Tibial nerve (tissue), 3 donors: ENCODE data around the gene MAP1B.
"Not testable (repeated sequence)": the region's sequence is repeated elsewhere in the genome, so short reads cannot be mapped to it uniquely, and the experiment has no call there.

ENCODE experiments used
- POLR2A ChIP-seq, 2 donors: fragments of 450-650 bp; IDR thresholded peaks; one replicate each; pipeline ENCODE4 v1.6.1; 2017; ENCODE audit warnings: antibody characterized with exemption in 2 of 2, mild to moderate bottlenecking in 2 of 2, moderate library complexity in 2 of 2
- TF ChIP-seq, protein P1 (sequence below), 5 experiments: fragments of 200-600 bp in 3 of 5; fragments of 450-650 bp in 2 of 5; sonication (generic) in 3 of 5; IDR thresholded peaks; one replicate each; pipeline ENCODE4 v1.5.1; 2016 to 2019; ENCODE audit warnings: antibody characterized with exemption in 5 of 5, mild to moderate bottlenecking in 3 of 5, moderate library complexity in 2 of 5

DNA sequence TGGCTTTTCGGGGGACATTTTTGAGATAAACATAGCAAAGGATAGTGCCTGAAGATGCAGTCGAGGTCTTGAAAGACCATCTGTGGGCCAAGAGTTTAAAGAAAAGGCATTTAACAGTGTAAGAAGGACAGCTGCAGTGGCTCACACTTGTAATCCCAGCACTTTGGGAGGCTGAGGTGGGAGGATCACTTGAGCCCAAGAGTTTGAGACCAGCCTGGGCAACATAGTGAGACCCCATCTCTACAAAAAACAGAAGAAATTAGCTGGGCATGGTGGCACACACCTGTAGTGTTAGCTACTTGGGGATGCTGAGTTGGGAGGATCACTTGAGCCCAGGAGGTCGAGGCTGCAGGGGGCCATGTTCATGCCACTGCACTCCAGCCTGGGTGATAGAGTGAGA is 63.9 kb downstream of the MAP1B start:
- TF ChIP-seq, protein P1, sequence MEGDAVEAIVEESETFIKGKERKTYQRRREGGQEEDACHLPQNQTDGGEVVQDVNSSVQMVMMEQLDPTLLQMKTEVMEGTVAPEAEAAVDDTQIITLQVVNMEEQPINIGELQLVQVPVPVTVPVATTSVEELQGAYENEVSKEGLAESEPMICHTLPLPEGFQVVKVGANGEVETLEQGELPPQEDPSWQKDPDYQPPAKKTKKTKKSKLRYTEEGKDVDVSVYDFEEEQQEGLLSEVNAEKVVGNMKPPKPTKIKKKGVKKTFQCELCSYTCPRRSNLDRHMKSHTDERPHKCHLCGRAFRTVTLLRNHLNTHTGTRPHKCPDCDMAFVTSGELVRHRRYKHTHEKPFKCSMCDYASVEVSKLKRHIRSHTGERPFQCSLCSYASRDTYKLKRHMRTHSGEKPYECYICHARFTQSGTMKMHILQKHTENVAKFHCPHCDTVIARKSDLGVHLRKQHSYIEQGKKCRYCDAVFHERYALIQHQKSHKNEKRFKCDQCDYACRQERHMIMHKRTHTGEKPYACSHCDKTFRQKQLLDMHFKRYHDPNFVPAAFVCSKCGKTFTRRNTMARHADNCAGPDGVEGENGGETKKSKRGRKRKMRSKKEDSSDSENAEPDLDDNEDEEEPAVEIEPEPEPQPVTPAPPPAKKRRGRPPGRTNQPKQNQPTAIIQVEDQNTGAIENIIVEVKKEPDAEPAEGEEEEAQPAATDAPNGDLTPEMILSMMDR (IDR thresholded peaks at IDR 0.05) = not testable (repeated sequence)
- not testable (repeated sequence) for TF ChIP-seq POLR2A (IDR thresholded peaks at IDR 0.05)
